Mesenchymal stem cell (in vitro differentiated cells and primary cell): ENCODE data around the gene SIK3.
A peak's percentile ranks its signal among the peaks of the same experiment; 100 is the strongest.

ENCODE experiments used
- DNase-seq: peaks from one replicate; pipeline ENCODE4 v3.0.0-alpha.2; 2013
- H2AFZ ChIP-seq: one replicate; pipeline ENCODE4 v1.6.1; 2013; ENCODE audit warnings: low read depth, mild to moderate bottlenecking, control low read depth, inconsistent platforms, low read length, moderate library complexity
- H2AK5ac ChIP-seq: 2 replicates; pipeline ENCODE4 v1.6.1; 2013; ENCODE audit warnings: low read length, moderate library complexity, mild to moderate bottlenecking, inconsistent platforms; ENCODE audit not compliant: severe bottlenecking
- H2BK120ac ChIP-seq: one replicate; pipeline ENCODE4 v1.6.1; 2013; ENCODE audit warnings: low read depth, mild to moderate bottlenecking, inconsistent platforms, low read length, moderate library complexity
- H2BK12ac ChIP-seq, 2 experiments: one replicate each; pipeline ENCODE4 v1.6.1; 2013; ENCODE audit warnings: inconsistent platforms in 2 of 2, low read length in 2 of 2, mild to moderate bottlenecking in 2 of 2, moderate library complexity in 2 of 2, control low read depth in 1 of 2
- H2BK15ac ChIP-seq: one replicate; pipeline ENCODE4 v1.6.1; 2013; ENCODE audit warnings: mild to moderate bottlenecking, low read depth, inconsistent platforms; ENCODE audit not compliant: poor library complexity, severe bottlenecking
- H2BK5ac ChIP-seq: 2 replicates; pipeline ENCODE4 v1.6.1; 2013; ENCODE audit warnings: low read depth, mild to moderate bottlenecking, low read length, control low read depth, inconsistent platforms; ENCODE audit not compliant: poor library complexity, severe bottlenecking
- H3K14ac ChIP-seq, 2 experiments: one replicate each; pipeline ENCODE4 v1.6.1; 2013; ENCODE audit warnings: inconsistent platforms in 2 of 2, low read length in 2 of 2, control low read depth in 1 of 2, mild to moderate bottlenecking in 1 of 2, moderate library complexity in 1 of 2
- H3K18ac ChIP-seq, 2 experiments: one replicate each; pipeline ENCODE4 v1.6.1; 2013; ENCODE audit warnings: inconsistent platforms in 2 of 2, low read length in 2 of 2, control low read depth in 1 of 2, low read depth in 1 of 2, mild to moderate bottlenecking in 1 of 2
- H3K23ac ChIP-seq, 2 experiments: one replicate each; pipeline ENCODE4 v1.6.1; 2013; ENCODE audit warnings: inconsistent platforms in 2 of 2, low read length in 2 of 2, mild to moderate bottlenecking in 2 of 2, moderate library complexity in 2 of 2, control low read depth in 1 of 2
- H3K27ac ChIP-seq: 2 replicates; pipeline ENCODE4 v1.5.1; 2013; ENCODE audit warnings: mild to moderate bottlenecking, moderate library complexity, low read length, control low read depth, inconsistent platforms; ENCODE audit not compliant: poor library complexity, severe bottlenecking
- H3K27me3 ChIP-seq, 2 experiments: 2 replicates each; pipeline versions ENCODE4 v1.6.1 to v1.7.0; 2013; ENCODE audit warnings: low read length in 2 of 2, mild to moderate bottlenecking in 2 of 2, moderate library complexity in 2 of 2, control low read depth in 1 of 2, inconsistent platforms in 1 of 2; ENCODE audit not compliant: control insufficient read depth in 1 of 2, insufficient read depth in 1 of 2
- H3K36me3 ChIP-seq, 2 experiments: 2 replicates each; pipeline versions ENCODE4 v1.6.1 to v1.7.0; 2013; ENCODE audit warnings: low read length in 2 of 2, control low read depth in 1 of 2, inconsistent platforms in 1 of 2, low read depth in 1 of 2, mild to moderate bottlenecking in 1 of 2; ENCODE audit not compliant: insufficient read depth in 2 of 2, control insufficient read depth in 1 of 2
- H3K4ac ChIP-seq, 2 experiments: one replicate each; pipeline ENCODE4 v1.6.1; 2013; ENCODE audit warnings: inconsistent platforms in 2 of 2, low read length in 2 of 2, mild to moderate bottlenecking in 2 of 2, moderate library complexity in 2 of 2, control low read depth in 1 of 2, low read depth in 1 of 2
- H3K4me1 ChIP-seq: 2 replicates; pipeline ENCODE4 v1.6.1; 2013; ENCODE audit warnings: low read depth, low read length, control low read depth; ENCODE audit not compliant: control insufficient read depth, insufficient read depth
- H3K4me2 ChIP-seq: 2 replicates; pipeline ENCODE4 v1.6.1; 2013; ENCODE audit warnings: low read length, mild to moderate bottlenecking, inconsistent platforms; ENCODE audit not compliant: poor library complexity, severe bottlenecking
- H3K4me3 ChIP-seq, 2 experiments: 2 replicates each; pipeline versions ENCODE4 v1.5.1 to v1.7.0; 2013; ENCODE audit warnings: low read length in 2 of 2, mild to moderate bottlenecking in 2 of 2, control low read depth in 1 of 2, low read depth in 1 of 2; ENCODE audit not compliant: insufficient read depth in 1 of 2
- H3K79me1 ChIP-seq: replicated peaks from 2 replicates; pipeline ENCODE4 v1.6.1; 2013; ENCODE audit warnings: mild to moderate bottlenecking, control low read depth, low read length, inconsistent platforms; ENCODE audit not compliant: poor library complexity, severe bottlenecking
- H3K9ac ChIP-seq: 2 replicates; pipeline ENCODE4 v1.7.0; 2013; ENCODE audit warnings: mild to moderate bottlenecking, low read length, moderate library complexity
- H3K9me3 ChIP-seq: 2 replicates; pipeline ENCODE4 v1.7.0; 2013; ENCODE audit warnings: mild to moderate bottlenecking, low read length; ENCODE audit not compliant: control insufficient read depth
- H4K8ac ChIP-seq: one replicate; pipeline ENCODE4 v1.6.1; 2013; ENCODE audit warnings: inconsistent platforms, mild to moderate bottlenecking, low read length, moderate library complexity
- H4K91ac ChIP-seq: one replicate; pipeline ENCODE4 v1.6.1; 2013; ENCODE audit warnings: mild to moderate bottlenecking, low read length, inconsistent platforms
- WGBS: methylation state at CpG from one replicate; pipeline ENCODE4 v1.1.7; 2013; ENCODE audit warnings: mixed read lengths; 5-methylcytosine and 5-hydroxymethylcytosine counted together

The SIK3 gene

DNA sequence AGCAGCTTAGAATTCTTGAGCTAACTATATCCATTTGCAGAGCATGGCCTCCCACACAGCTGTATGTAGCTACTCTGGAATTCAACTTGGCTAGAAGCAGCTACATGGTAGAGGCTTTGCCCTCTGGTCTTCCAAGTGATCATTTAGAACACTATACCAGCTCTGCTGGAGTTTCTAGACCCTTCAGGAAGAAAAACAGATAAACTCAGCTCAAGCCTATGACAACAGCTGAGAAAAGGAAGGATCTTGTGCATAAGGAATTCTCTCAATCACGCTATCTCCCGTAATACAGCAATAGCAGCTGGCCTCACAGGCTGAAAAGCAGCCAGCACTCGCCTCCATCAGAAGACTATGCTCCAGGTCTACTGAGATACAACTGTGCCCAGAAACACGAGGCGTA lies 210.2 kb downstream of the SIK3 start:
- peak overlapping the region; percentile 39 for H2BK5ac ChIP-seq
- H4K91ac ChIP-seq: no peak overlapping the region
- peak overlapping the region; percentile 91 for H3K27ac ChIP-seq
- no peak overlapping the region for H3K4me2 ChIP-seq
- peaks cover 0 to 18% of the 10 kb centered on the region in 2 experiments for H3K36me3 ChIP-seq
- H2BK15ac ChIP-seq: no peak overlapping the region
- no peaks in the 10 kb centered on the region for H3K27me3 ChIP-seq
- no peak overlapping the region for H2BK120ac ChIP-seq
- no peak overlapping the region for H2AFZ ChIP-seq
- peak overlapping the region; percentile 45 for H2AK5ac ChIP-seq
- 88% methylated on average over 5 of the region's 5 CpGs for WGBS
- no peaks in the 10 kb centered on the region for H3K9me3 ChIP-seq
- DNase-seq: peak; percentile 14
- no peak overlapping the region for H3K18ac ChIP-seq
- no peak overlapping the region for H3K23ac ChIP-seq
- no peak overlapping the region for H3K4ac ChIP-seq
- H4K8ac ChIP-seq: no peak overlapping the region
- H3K79me1 ChIP-seq: peaks cover 1% of the 10 kb centered on the region
- no peak overlapping the region for H3K9ac ChIP-seq
- H2BK12ac ChIP-seq: no peak overlapping the region
- H3K4me1 ChIP-seq: peaks cover 11% of the 10 kb centered on the region
- H3K14ac ChIP-seq: no peak overlapping the region
- H3K4me3 ChIP-seq: no peak overlapping the region

DNA sequence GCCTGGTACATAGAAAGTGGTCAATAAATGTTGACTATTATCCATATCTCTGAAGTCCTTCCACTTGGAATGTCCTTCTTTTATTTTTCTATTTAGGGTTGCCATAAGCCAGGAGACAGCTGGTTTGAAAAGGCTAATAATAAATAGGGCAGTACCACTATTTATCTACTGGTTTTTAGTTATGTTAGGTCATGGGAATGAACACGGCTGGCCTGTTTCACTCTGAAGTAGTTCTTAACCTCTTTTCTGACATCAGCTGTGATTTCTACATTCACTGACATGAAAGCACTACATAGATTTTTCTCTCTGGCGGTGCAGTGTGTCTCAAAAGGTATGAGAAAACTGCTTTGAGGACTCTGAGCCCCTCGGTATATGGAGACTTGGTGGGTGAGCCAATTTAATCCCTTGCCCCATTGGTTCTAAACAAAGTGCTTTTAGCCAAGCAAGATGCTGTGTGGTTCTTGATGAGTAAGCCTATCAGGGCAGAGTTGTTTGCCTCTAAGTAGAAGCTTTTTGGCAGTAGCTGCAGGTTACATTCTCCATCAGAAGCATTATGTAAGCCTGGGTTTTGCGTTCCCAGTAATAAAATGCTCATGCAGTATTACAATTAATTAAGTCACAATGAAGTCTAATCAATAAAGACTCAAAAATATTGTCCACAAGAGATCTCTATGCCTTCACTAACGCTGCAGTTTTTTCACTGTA lies 212.1 kb downstream of the SIK3 start:
- H3K9ac ChIP-seq: no peak overlapping the region
- peaks cover 13% of the 10 kb centered on the region for H3K4me1 ChIP-seq
- no peak overlapping the region for H2AK5ac ChIP-seq
- H2BK15ac ChIP-seq: no peak overlapping the region
- no peak overlapping the region for H3K27ac ChIP-seq
- H3K14ac ChIP-seq: no peak overlapping the region
- peaks cover 3% of the 10 kb centered on the region for H3K79me1 ChIP-seq
- no peak overlapping the region for H3K4ac ChIP-seq
- H3K9me3 ChIP-seq: no peaks in the 10 kb centered on the region
- H4K8ac ChIP-seq: no peak overlapping the region
- WGBS: 95% methylated on average over 5 of the region's 5 CpGs
- H3K27me3 ChIP-seq: no peaks in the 10 kb centered on the region
- no peak overlapping the region for H3K18ac ChIP-seq
- peak; percentile 29 for DNase-seq
- H3K36me3 ChIP-seq: peaks cover 2% of the 10 kb centered on the region in 2 experiments
- H2BK120ac ChIP-seq: no peak overlapping the region
- no peak overlapping the region for H4K91ac ChIP-seq
- H2BK5ac ChIP-seq: no peak overlapping the region
- H2BK12ac ChIP-seq: no peak overlapping the region
- no peak overlapping the region for H3K23ac ChIP-seq
- H2AFZ ChIP-seq: no peak overlapping the region
- H3K4me2 ChIP-seq: no peak overlapping the region
- H3K4me3 ChIP-seq: no peak overlapping the region

- Histone ChIP-seq H2BK15ac (no peak overlapping the region), H3K4me3 (no peak overlapping the region), H3K79me1 (peaks cover 3% of the 10 kb centered on the region), H3K14ac (peak overlapping the region in 1 of 2 experiments; percentile 28), H4K91ac (no peak overlapping the region), H3K4ac (no peak overlapping the region), H3K4me1 (peaks cover 5% of the 10 kb centered on the region), H3K27ac (no peak overlapping the region), H2BK120ac (no peak overlapping the region), H2AK5ac (no peak overlapping the region), H4K8ac (no peak overlapping the region), H3K18ac (no peak overlapping the region), H3K9ac (no peak overlapping the region), H3K4me2 (no peak overlapping the region), H3K23ac (no peak overlapping the region), H2AFZ (no peak overlapping the region), H3K27me3 (no peaks in the 10 kb centered on the region), H2BK5ac (no peak overlapping the region), H3K36me3 (peaks cover 3% of the 10 kb centered on the region in 2 experiments), H3K9me3 (no peaks in the 10 kb centered on the region), H2BK12ac (no peak overlapping the region)
- peak; percentile 64 for DNase-seq
Measured at GRCh38 chr11:116882386-116882785, 215.8 kb downstream of the SIK3 start.

DNA sequence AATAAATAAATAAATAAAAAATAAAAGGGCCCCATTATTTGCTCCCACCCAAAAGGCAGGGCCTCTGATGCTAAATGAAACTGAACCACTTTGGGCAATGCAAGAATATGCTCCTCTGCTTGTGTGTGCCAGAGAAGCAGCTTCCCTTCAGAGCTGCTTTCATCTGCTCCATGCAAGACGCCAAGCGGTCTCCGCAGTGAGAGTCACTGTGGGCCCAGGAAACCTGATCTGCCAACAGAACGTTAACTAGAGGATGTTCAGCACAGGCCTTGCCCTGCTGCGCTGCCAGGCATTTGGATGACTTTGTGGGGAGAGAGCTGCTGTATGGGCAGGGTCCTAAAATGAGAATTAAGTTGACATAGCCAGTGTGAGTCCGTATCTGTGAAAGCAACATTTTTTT lies 217.1 kb downstream of the SIK3 start:
- H3K23ac ChIP-seq: no peak overlapping the region
- H3K4me3 ChIP-seq: no peak overlapping the region
- H2AFZ ChIP-seq: no peak overlapping the region
- no peak overlapping the region for H3K9ac ChIP-seq
- no peak overlapping the region for H2BK120ac ChIP-seq
- peak overlapping the region in 1 of 2 experiments; percentile 0 for H3K18ac ChIP-seq
- H3K27ac ChIP-seq: no peak overlapping the region
- H3K9me3 ChIP-seq: no peaks in the 10 kb centered on the region
- H4K8ac ChIP-seq: no peak overlapping the region
- H3K4me1 ChIP-seq: peaks cover 3% of the 10 kb centered on the region
- H3K79me1 ChIP-seq: peaks cover 6% of the 10 kb centered on the region
- H3K36me3 ChIP-seq: peaks cover 3 to 10% of the 10 kb centered on the region in 2 experiments
- no peak overlapping the region for H4K91ac ChIP-seq
- no peak overlapping the region for H2BK5ac ChIP-seq
- WGBS: 95% methylated on average over 5 of the region's 6 CpGs
- H3K27me3 ChIP-seq: no peaks in the 10 kb centered on the region
- no peak overlapping the region for H3K4ac ChIP-seq
- no peak for DNase-seq
- H2BK12ac ChIP-seq: peak overlapping the region in 1 of 2 experiments; percentile 63
- peak overlapping the region in 1 of 2 experiments; percentile 65 for H3K14ac ChIP-seq
- no peak overlapping the region for H2BK15ac ChIP-seq
- peak overlapping the region; percentile 5 for H2AK5ac ChIP-seq
- no peak overlapping the region for H3K4me2 ChIP-seq
